H1 (cell line): ENCODE measurements around the gene TMED10. TPM values are rescaled to one million over a fixed set of nuclear protein-coding genes. Genes with fewer than 3 reads are reported as not detected.

ENCODE experiments used
- CTCF ChIA-PET: fragments of 300-600 bp; sonication (Branson Sonifier 250); formaldehyde crosslinking; loops from one replicate; lab custom pipeline; 2021; ENCODE audit not compliant: partially characterized antibody; lab: Charles Lee
- POLR2A ChIA-PET: fragments of 300-600 bp; sonication (Branson Sonifier 250); formaldehyde crosslinking; loops from one replicate; lab custom pipeline; 2021; ENCODE audit warnings: inconsistent platforms; ENCODE audit not compliant: partially characterized antibody; lab: Charles Lee
- DNase-seq, 2 experiments: peaks; one replicate each; pipeline versions ENCODE4 v3.0.0 to v3.0.0-alpha.2; 2010 to 2022; ENCODE audit warnings: low spot score in 2 of 2, low read depth in 1 of 2, mixed read lengths in 1 of 2
- FAIRE-seq: peaks from 2 replicates; lab custom pipeline; 2011; peaks lifted over from hg19 to GRCh38; lab: Jason Lieb, UNC
- H2AFZ ChIP-seq: 2 replicates; pipeline ENCODE4 v1.8.1; 2012; ENCODE audit warnings: low read length, inconsistent platforms
- H2AK5ac ChIP-seq: 2 replicates; pipeline ENCODE4 v1.6.1; 2013; ENCODE audit warnings: low read depth, low read length
- H2BK120ac ChIP-seq: replicated peaks from 2 replicates; pipeline ENCODE3; 2013; ENCODE audit warnings: low read depth, low read length, inconsistent platforms
- H2BK12ac ChIP-seq: 2 replicates; pipeline ENCODE4 v1.6.1; 2013; ENCODE audit warnings: low read depth, low read length
- H2BK15ac ChIP-seq: 2 replicates; pipeline ENCODE4 v1.6.1; 2013; ENCODE audit warnings: low read length
- H2BK20ac ChIP-seq: 2 replicates; pipeline ENCODE4 v1.6.1; 2013; ENCODE audit warnings: low read length
- H2BK5ac ChIP-seq: 2 replicates; pipeline ENCODE4 v1.6.1; 2013; ENCODE audit warnings: low read depth, low read length
- H3K14ac ChIP-seq: 2 replicates; pipeline ENCODE4 v1.6.1; 2013; ENCODE audit warnings: inconsistent platforms; ENCODE audit not compliant: insufficient read length
- H3K18ac ChIP-seq: 2 replicates; pipeline ENCODE4 v1.6.1; 2013; ENCODE audit warnings: low read length; ENCODE audit errors: extremely low read depth
- H3K23ac ChIP-seq: 2 replicates; pipeline ENCODE4 v1.6.1; 2013; ENCODE audit warnings: inconsistent platforms; ENCODE audit not compliant: insufficient read length
- H3K23me2 ChIP-seq: 2 replicates; pipeline ENCODE4 v1.6.1; 2013; ENCODE audit warnings: low read depth, low read length
- H3K27ac ChIP-seq: 2 replicates; pipeline ENCODE4 v1.6.1; 2011; ENCODE audit warnings: low read depth, low read length, inconsistent platforms
- H3K27me3 ChIP-seq, 4 experiments: replicated peaks in 1 of 4; 1 replicate in 1 of 4; 2 replicates in 3 of 4; pipeline versions ENCODE4 v1.6.1 to v1.8.1; 2011 to 2013; ENCODE audit warnings: low read length in 3 of 4, mild to moderate bottlenecking in 3 of 4, inconsistent platforms in 2 of 4, mixed read lengths in 2 of 4, moderate library complexity in 1 of 4; ENCODE audit not compliant: control insufficient read depth in 3 of 4, insufficient read depth in 3 of 4; ENCODE audit errors: extremely low read depth in 1 of 4
- H3K36me3 ChIP-seq, 4 experiments: 2 replicates each; pipeline versions ENCODE4 v1.6.1 to v1.8.1; 2011 to 2013; ENCODE audit warnings: mild to moderate bottlenecking in 4 of 4, low read length in 3 of 4, moderate library complexity in 2 of 4, control low read depth in 1 of 4, inconsistent platforms in 1 of 4; ENCODE audit not compliant: insufficient read depth in 4 of 4, control insufficient read depth in 2 of 4
- H3K4ac ChIP-seq: replicated peaks from 2 replicates; pipeline ENCODE3; 2013; ENCODE audit warnings: low read length, low read depth, mixed read lengths, inconsistent platforms; ENCODE audit not compliant: insufficient read length
- H3K4me1 ChIP-seq, 4 experiments: replicated peaks in 1 of 4; 1 replicate in 1 of 4; 2 replicates in 3 of 4; pipeline versions ENCODE4 v1.6.1 to v1.8.1; 2011 to 2013; ENCODE audit warnings: low read length in 3 of 4, inconsistent platforms in 2 of 4, mixed read lengths in 1 of 4; ENCODE audit not compliant: insufficient read depth in 4 of 4, control insufficient read depth in 3 of 4
- H3K4me2 ChIP-seq, 2 experiments: 2 replicates each; pipeline versions ENCODE4 v1.6.1 to v1.8.1; 2011 to 2013; ENCODE audit warnings: low read depth in 2 of 2, low read length in 2 of 2, control low read depth in 1 of 2, inconsistent platforms in 1 of 2, mild to moderate bottlenecking in 1 of 2; ENCODE audit not compliant: insufficient read depth in 1 of 2
- H3K4me3 ChIP-seq, 4 experiments: fragments of 200-600, 300-600 bp in 1 of 4; sonication (generic), shearing (Covaris generic), sonication (Bioruptor Twin) in 1 of 4; 2 replicates each; pipeline versions ENCODE4 v1.5.1 to v1.8.1; 2011 to 2016; ENCODE audit warnings: low read length in 4 of 4, low read depth in 3 of 4, control low read depth in 2 of 4, inconsistent platforms in 2 of 4, mild to moderate bottlenecking in 2 of 4, mixed read lengths in 1 of 4, moderate library complexity in 1 of 4; ENCODE audit not compliant: insufficient read depth in 2 of 4; ENCODE audit errors: extremely low read depth in 1 of 4
- H3K56ac ChIP-seq: replicated peaks from 2 replicates; pipeline ENCODE3; 2013; ENCODE audit warnings: low read depth, mild to moderate bottlenecking, mixed read lengths, low read length, inconsistent platforms; ENCODE audit not compliant: insufficient read length
- H3K79me1 ChIP-seq: 2 replicates; pipeline ENCODE4 v1.6.1; 2013; ENCODE audit warnings: low read depth, low read length, control low read depth
- H3K79me2 ChIP-seq, 2 experiments: 2 replicates each; pipeline versions ENCODE4 v1.6.1 to v1.8.1; 2012 to 2013; ENCODE audit warnings: low read length in 2 of 2, mild to moderate bottlenecking in 2 of 2, inconsistent platforms in 1 of 2; ENCODE audit not compliant: insufficient read depth in 2 of 2, control insufficient read depth in 1 of 2
- H3K9ac ChIP-seq, 4 experiments: replicated peaks in 1 of 4; 1 replicate in 1 of 4; 2 replicates in 3 of 4; pipeline versions ENCODE4 v1.6.1 to v1.8.1; 2011 to 2013; ENCODE audit warnings: low read depth in 3 of 4, low read length in 3 of 4, control low read depth in 2 of 4, mild to moderate bottlenecking in 2 of 4, moderate library complexity in 2 of 4, inconsistent platforms in 1 of 4; ENCODE audit errors: extremely low read depth in 1 of 4
- H3K9me3 ChIP-seq, 2 experiments: 2 replicates each; pipeline versions ENCODE4 v1.6.1 to v1.8.1; 2012 to 2013; ENCODE audit warnings: mild to moderate bottlenecking in 2 of 2, moderate library complexity in 2 of 2, control low read depth in 1 of 2, inconsistent platforms in 1 of 2, low read depth in 1 of 2, low read length in 1 of 2, mixed read lengths in 1 of 2; ENCODE audit not compliant: insufficient read depth in 2 of 2
- H4K20me1 ChIP-seq, 2 experiments: replicated peaks in 1 of 2; 2 replicates each; pipeline versions ENCODE3 to v1.8.1; 2011 to 2013; ENCODE audit warnings: inconsistent platforms in 2 of 2, low read length in 2 of 2, mild to moderate bottlenecking in 1 of 2; ENCODE audit not compliant: insufficient read depth in 2 of 2, control insufficient read depth in 1 of 2
- H4K5ac ChIP-seq: 2 replicates; pipeline ENCODE4 v1.6.1; 2013; ENCODE audit warnings: low read length, low read depth, mixed read lengths, inconsistent platforms; ENCODE audit not compliant: insufficient read length
- H4K8ac ChIP-seq: 2 replicates; pipeline ENCODE4 v1.8.0; 2013; ENCODE audit warnings: mild to moderate bottlenecking, moderate library complexity, low read length, inconsistent platforms; ENCODE audit not compliant: insufficient read depth; ENCODE audit errors: extremely low read depth
- H4K91ac ChIP-seq: replicated peaks from 2 replicates; pipeline ENCODE3; 2013; ENCODE audit warnings: low read length, mixed read lengths, inconsistent platforms; ENCODE audit not compliant: insufficient read length
- KDM1A ChIP-seq: fragments of 200-600, 300-600 bp; sonication (generic); IDR thresholded peaks from 2 replicates; pipeline ENCODE4 v1.7.1; 2016; ENCODE audit warnings: mild to moderate bottlenecking, low read length, borderline replicate concordance
- SAP30 ChIP-seq: fragments of 300-600 bp; sonication (generic); IDR thresholded peaks from 2 replicates; pipeline ENCODE4 v1.7.1; 2012; ENCODE audit warnings: low read length, moderate library complexity, mild to moderate bottlenecking, inconsistent platforms; ENCODE audit not compliant: insufficient read depth, insufficient replicate concordance
- SP4 ChIP-seq: IDR thresholded peaks from 2 replicates; pipeline ENCODE4 v1.6.1; 2012; ENCODE audit warnings: low read length, inconsistent platforms
- TAF7 ChIP-seq: optimal IDR thresholded peaks from 2 replicates; pipeline ENCODE3; 2011; ENCODE audit warnings: low read depth, mild to moderate bottlenecking, inconsistent platforms, low read length, moderate library complexity, borderline replicate concordance
- TCF12 ChIP-seq: IDR thresholded peaks from 2 replicates; pipeline ENCODE4 v1.6.1; 2011; ENCODE audit warnings: low read depth, mild to moderate bottlenecking, low read length
- YY1 ChIP-seq: IDR thresholded peaks from 2 replicates; pipeline ENCODE4 v1.6.1; 2011; ENCODE audit warnings: low read depth, mild to moderate bottlenecking, low read length
- WGBS, 2 experiments: shearing (Covaris generic) in 1 of 2; methylation state at CpG; one replicate each; pipeline versions ENCODE4 v1.1.6 to v1.1.7; 2013 to 2015; ENCODE audit warnings: low lambda C conversion rate in 2 of 2, mixed read lengths in 2 of 2, inconsistent platforms in 1 of 2, low coverage in 1 of 2, missing lambda C conversion rate in 1 of 2; ENCODE audit not compliant: insufficient replicate concordance in 2 of 2, insufficient coverage in 1 of 2, insufficient read length in 1 of 2; ENCODE audit errors: extremely low coverage in 1 of 2, missing lambda C conversion rate in 1 of 2; 5-methylcytosine and 5-hydroxymethylcytosine counted together
- long read RNA-seq, 2 experiments: library from RNA in 1 of 2; library from capped mRNA in 1 of 2; stranded (forward); transcript quantifications; one replicate each; pipeline ENCODE4 v2.0.0, GENCODE V29; 2021; ENCODE audit warnings: inconsistent platforms in 1 of 2
- polyA minus RNA-seq, 3 experiments: library from RNA; depleted of rRNA, polyadenylated mRNA; stranded (reverse); fragments of >200 nt; gene quantifications; 1 replicate in 2 of 3; 2 replicates in 1 of 3; pipeline ENCODE4 v1.2.3, GENCODE V29; 2011
- polyA plus RNA-seq, 7 experiments: library from polyadenylated mRNA; depleted of rRNA in 3 of 7; stranded (reverse) in 5 of 7; unstranded in 2 of 7; fragments of >200 nt in 5 of 7; fragments of 200-250 nt in 2 of 7; gene quantifications; 1 replicate in 5 of 7; 2 replicates in 1 of 7; 4 replicates in 1 of 7; pipeline versions ENCODE4 v1.2.1 to v1.2.3, GENCODE V29; 2011 to 2013; ENCODE audit warnings: missing spikeins in 2 of 7, mixed read lengths in 2 of 7
- total RNA-seq: library from RNA; stranded (reverse); fragmentation: NEBNext Ultra II Directional; extraction: Animal tissue kit (Norgen Biotek cat#: 25700); gene quantifications from 2 replicates; pipeline ENCODE4 v1.2.1, GENCODE V29; 2021

TMED10 gene
- 250 and 251 TPM in 2 replicates for total RNA-seq
- polyA plus RNA-seq (2011; rRNA removed): 163 and 218 TPM in 2 replicates
- 163 TPM for polyA plus RNA-seq (2011; cell fraction: cytosol; rRNA removed)
- 194 TPM for polyA plus RNA-seq (2011; cell fraction: nucleus; rRNA removed)
- polyA plus RNA-seq (2012, experiment 1 of 2): 188 to 225 TPM (median 214 TPM) in 4 replicates
- 35.0 TPM for polyA plus RNA-seq (2012, experiment 2 of 2)
- polyA plus RNA-seq (2013, experiment 1 of 2): 254 TPM
- 326 TPM for polyA plus RNA-seq (2013, experiment 2 of 2)
- 528 and 582 TPM in 2 replicates for polyA minus RNA-seq (2011; rRNA and poly(A)+ RNA removed)
- polyA minus RNA-seq (2011; cell fraction: cytosol; rRNA and poly(A)+ RNA removed): 221 TPM
- polyA minus RNA-seq (2011; cell fraction: nucleus; rRNA and poly(A)+ RNA removed): 120 TPM
- long read RNA-seq, experiment 1, full-length matches to known transcripts: 101 of 153 reads
- long read RNA-seq, experiment 1, partial matches to known transcripts: 15 of 153 reads
- long read RNA-seq, experiment 1, other reads (novel, unspliced or antisense): 37 of 153 reads
- long read RNA-seq, experiment 2, full-length matches to known transcripts: 102 of 173 reads
- long read RNA-seq, experiment 2, partial matches to known transcripts: 14 of 173 reads
- long read RNA-seq, experiment 2, other reads (novel, unspliced or antisense): 57 of 173 reads

DNA sequence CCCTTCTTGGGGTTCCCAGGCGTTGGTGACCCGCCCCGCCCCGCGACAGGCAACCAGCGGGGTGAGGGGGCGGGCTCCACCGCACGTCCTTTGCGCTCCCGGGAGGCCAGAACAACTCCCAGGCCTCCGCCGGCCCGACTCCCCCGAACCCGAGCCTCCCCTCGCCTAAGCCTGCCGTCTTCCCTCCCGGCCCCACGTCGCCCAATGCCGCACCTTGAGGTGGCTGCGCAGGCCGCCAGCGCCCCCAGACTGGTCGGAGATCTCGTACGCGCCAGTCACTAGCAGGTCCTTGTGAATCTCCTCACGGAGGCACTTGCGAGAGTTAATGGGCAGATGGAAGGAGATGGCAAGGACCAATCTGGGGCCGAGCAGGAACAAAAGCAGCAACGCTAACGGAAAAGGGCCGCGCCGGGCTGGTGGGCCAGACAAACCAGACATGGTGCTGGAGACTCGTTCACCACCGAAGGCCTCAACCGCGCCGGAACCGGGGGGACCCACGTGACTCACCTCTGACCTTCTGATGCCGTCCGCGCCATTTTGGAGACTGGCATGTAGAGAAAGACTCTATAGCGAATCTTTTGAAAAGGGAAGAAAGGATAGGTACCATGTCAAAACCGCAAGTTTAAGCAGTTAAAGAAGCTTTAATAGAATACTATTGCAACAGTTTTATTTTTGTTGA lies at the start of gene TMED10:
Gene TMED10 (minus strand): TSS at position 471 of the 679 bp plus-strand sequence. CDS start 33 bp downstream, at position 438.
- H3K9me3 ChIP-seq: no peaks in the 10 kb centered on the region
- no peaks in the 10 kb centered on the region for H3K27me3 ChIP-seq
- peaks cover 20 to 47% of the 10 kb centered on the region in 2 experiments for H3K79me2 ChIP-seq
- H2AFZ ChIP-seq: peak within 1 kb of the TSS; percentile 97
- H2BK120ac ChIP-seq: peak within 1 kb of the TSS; percentile 56
- peak within 1 kb of the TSS; percentile 97 for H3K4ac ChIP-seq
- peak within 1 kb of the TSS; percentile 93 for H4K5ac ChIP-seq
- CTCF ChIA-PET: interaction anchor here (0.7 kb wide), 1 partner anchor 537 kb away, joined by 3 read pairs; no protein-coding TSS in a partner anchor
- H3K4me2 ChIP-seq: peak within 1 kb of the TSS; percentile 40 to 92
- peaks cover 3 to 9% of the 10 kb centered on the region in 2 experiments for H4K20me1 ChIP-seq
- H3K4me3 ChIP-seq: peak within 1 kb of the TSS; percentile 81 to 94 (median 90)
- 2% methylated on average over 48 of the region's 49 CpGs; no CpG with 5 or more reads in 1 of the 2 experiments for WGBS, 2 experiments
- peak within 1 kb of the TSS; percentile 81; the same call in 1 of the 2 replicates for H3K18ac ChIP-seq
- peaks cover 2% of the 10 kb centered on the region; the same call in 1 of the 2 replicates for H3K79me1 ChIP-seq
- no peak within 1 kb of the TSS for H3K23ac ChIP-seq
- no peak within 1 kb of the TSS for H2BK20ac ChIP-seq
- peak within 1 kb of the TSS; percentile 95 for H2BK5ac ChIP-seq
- no peak within 1 kb of the TSS for H3K14ac ChIP-seq
- H4K8ac ChIP-seq: peak within 1 kb of the TSS; percentile 96; the same call in 1 of the 2 replicates
- no peaks in the 10 kb centered on the region; a peak in 1 of 7 replicates for H3K4me1 ChIP-seq
- no peak within 1 kb of the TSS for H2AK5ac ChIP-seq
- POLR2A ChIA-PET: interaction anchor here (0.6 to 3.1 kb wide), 6 partner anchors 12 to 119 kb away, joined by 3 to 8 read pairs (median 4); partner anchors contain the start of gene NEK9
- H2BK12ac ChIP-seq: peak within 1 kb of the TSS; percentile 90
- H2BK15ac ChIP-seq: no peak within 1 kb of the TSS
- FAIRE-seq (no peak), DNase-seq (peak; percentile 47 to 93)
- no peaks in the 10 kb centered on the region for H3K36me3 ChIP-seq
- peak within 1 kb of the TSS; percentile 75 to 97 (median 94) for H3K9ac ChIP-seq
- H4K91ac ChIP-seq: peak within 1 kb of the TSS; percentile 95
- H3K56ac ChIP-seq: peak within 1 kb of the TSS; percentile 91
- no peaks in the 10 kb centered on the region; the same call in 1 of the 2 replicates for H3K23me2 ChIP-seq
- H3K27ac ChIP-seq: peak within 1 kb of the TSS; percentile 97
- peak; percentile 66 for TF ChIP-seq SAP30
- TF ChIP-seq KDM1A: no peak
- TF ChIP-seq YY1: peak; percentile 100
- TF ChIP-seq SP4: 0 out of 2 replicates have a peak, but pooled peaks have one; percentile 66
- TF ChIP-seq TCF12: no peak
- peak; percentile 61 for TF ChIP-seq TAF7
